ENCODE data around the gene TEKT2. TPM values are rescaled to one million over a fixed set of nuclear protein-coding genes. Genes with fewer than 3 reads are reported as not detected.

TEKT2 gene
- total RNA-seq, 1 donor from 2014 or later, result 9.3 TPM

GRCh38 chr1:36108314-36108713, 24.4 kb downstream of the TEKT2 start:
- intact Hi-C loops (cut with DNase I), result no loop called here
- Histone ChIP-seq H3K4me1 (no peaks in the 10 kb centered on the region), H3K27me3 (ENCODE audit: low read depth) (no peaks in the 10 kb centered on the region), H3K27ac (no peak overlapping the region), H3K4me3 (no peak overlapping the region), H3K36me3 (no peaks in the 10 kb centered on the region), H3K9me3 (no peaks in the 10 kb centered on the region)
- TF ChIP-seq, protein P1, sequence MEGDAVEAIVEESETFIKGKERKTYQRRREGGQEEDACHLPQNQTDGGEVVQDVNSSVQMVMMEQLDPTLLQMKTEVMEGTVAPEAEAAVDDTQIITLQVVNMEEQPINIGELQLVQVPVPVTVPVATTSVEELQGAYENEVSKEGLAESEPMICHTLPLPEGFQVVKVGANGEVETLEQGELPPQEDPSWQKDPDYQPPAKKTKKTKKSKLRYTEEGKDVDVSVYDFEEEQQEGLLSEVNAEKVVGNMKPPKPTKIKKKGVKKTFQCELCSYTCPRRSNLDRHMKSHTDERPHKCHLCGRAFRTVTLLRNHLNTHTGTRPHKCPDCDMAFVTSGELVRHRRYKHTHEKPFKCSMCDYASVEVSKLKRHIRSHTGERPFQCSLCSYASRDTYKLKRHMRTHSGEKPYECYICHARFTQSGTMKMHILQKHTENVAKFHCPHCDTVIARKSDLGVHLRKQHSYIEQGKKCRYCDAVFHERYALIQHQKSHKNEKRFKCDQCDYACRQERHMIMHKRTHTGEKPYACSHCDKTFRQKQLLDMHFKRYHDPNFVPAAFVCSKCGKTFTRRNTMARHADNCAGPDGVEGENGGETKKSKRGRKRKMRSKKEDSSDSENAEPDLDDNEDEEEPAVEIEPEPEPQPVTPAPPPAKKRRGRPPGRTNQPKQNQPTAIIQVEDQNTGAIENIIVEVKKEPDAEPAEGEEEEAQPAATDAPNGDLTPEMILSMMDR (IDR thresholded peaks at IDR 0.05), result no peak
- DNase-seq (no peak), ATAC-seq (no peak)

- Histone ChIP-seq H3K36me3 (no peaks in the 10 kb centered on the region), H3K9me3 (no peaks in the 10 kb centered on the region), H3K4me3 (no peak overlapping the region), H3K27me3 (ENCODE audit: low read depth) (no peaks in the 10 kb centered on the region), H3K27ac (no peak overlapping the region), H3K4me1 (no peaks in the 10 kb centered on the region)
- intact Hi-C loops (cut with DNase I), result no loop called here
- TF ChIP-seq, protein P1 (IDR thresholded peaks at IDR 0.05), result no peak
- DNase-seq (no peak), ATAC-seq (peak; percentile 24)
These were observed 25.3 kb downstream of the TEKT2 start for GRCh38 chr1:36109041-36109679.

DNA sequence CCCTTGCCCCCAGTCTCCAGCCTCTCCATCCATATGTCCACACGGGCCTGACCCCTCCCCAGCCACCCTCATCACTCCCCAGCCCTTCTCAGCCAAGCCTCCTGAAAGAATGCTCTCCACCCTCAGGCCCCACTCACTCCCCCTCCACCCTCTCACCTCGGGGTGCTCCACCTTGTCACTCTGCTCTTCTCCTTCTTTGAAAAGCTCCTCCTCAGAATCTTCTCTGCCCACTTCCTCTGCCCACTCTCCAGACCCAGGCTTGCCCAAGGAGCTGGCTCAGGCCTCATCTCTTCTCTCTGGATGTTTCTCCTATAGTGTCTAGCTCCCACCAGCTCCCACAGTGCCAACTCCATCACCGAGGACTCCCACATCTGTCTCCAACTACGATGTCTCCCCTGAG, 27.3 kb downstream of the TEKT2 start:
- intact Hi-C loops (cut with DNase I), result no loop called here
- no peak for ATAC-seq

DNA sequence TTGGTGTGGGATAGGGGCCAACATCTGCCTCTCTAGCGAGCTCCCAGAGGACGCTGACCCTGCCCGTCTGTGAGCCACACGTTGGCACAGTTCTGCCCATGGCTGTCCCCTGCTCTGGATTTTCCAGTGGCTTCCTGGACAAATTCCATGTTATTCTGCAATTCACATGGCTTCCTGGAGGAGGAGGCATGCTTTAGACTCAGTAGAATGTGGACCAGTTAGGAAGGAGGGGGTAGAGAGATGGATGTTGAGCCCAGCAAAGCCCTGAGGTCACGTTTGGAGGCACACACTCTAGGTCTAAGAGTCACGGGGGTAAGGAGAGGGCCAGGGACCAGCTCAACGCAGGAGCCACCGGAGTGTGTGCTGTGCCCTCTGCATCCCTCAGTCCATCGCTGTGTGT, 28.9 kb downstream of the TEKT2 start:
- ATAC-seq (no peak), DNase-seq (no peak)
- peaks cover 13% of the 10 kb centered on the region for H3K4me1 ChIP-seq
- intact Hi-C loops (cut with DNase I), result no loop called here
- no peak overlapping the region for H3K4me3 ChIP-seq
- TF ChIP-seq, protein P1 (IDR thresholded peaks at IDR 0.05), result no peak
- no peak overlapping the region for H3K27ac ChIP-seq
- H3K9me3 ChIP-seq, result no peaks in the 10 kb centered on the region
- no peaks in the 10 kb centered on the region for H3K27me3 ChIP-seq (ENCODE audit: low read depth)
- no peaks in the 10 kb centered on the region for H3K36me3 ChIP-seq

More for the DNA sequence above, 27.3 kb downstream of the TEKT2 start:
- H3K9me3 ChIP-seq, result no peaks in the 10 kb centered on the region
- TF ChIP-seq, protein P1 (IDR thresholded peaks at IDR 0.05), result no peak
- H3K4me1 ChIP-seq, result peaks cover 10% of the 10 kb centered on the region
- DNase-seq, result no peak
- H3K4me3 ChIP-seq, result no peak overlapping the region
- H3K36me3 ChIP-seq, result no peaks in the 10 kb centered on the region
- no peaks in the 10 kb centered on the region for H3K27me3 ChIP-seq (ENCODE audit: low read depth)
- H3K27ac ChIP-seq, result no peak overlapping the region

DNA sequence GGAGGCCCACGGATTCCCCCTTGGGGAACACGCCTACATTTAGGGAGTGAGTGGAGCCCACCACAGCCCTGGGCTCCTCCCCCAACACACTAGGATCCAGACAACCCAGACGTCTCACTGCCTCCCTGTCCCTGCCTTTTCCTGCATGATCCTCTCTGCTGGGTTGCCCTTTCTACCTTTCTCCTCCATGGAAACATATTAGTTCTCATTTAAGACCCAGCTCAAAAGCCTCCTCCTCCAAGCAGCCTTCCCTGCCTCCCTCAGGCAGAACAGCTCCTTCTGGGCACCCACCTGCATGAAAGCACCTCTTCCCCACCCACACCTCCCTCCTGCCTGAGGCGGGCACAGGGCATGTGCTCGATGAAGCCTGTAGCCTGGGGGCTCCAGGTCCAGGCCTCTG, 30.5 kb downstream of the TEKT2 start:
- intact Hi-C loops (cut with DNase I), result no loop called here
- Histone ChIP-seq H3K4me3 (no peak overlapping the region), H3K36me3 (no peaks in the 10 kb centered on the region), H3K4me1 (peaks cover 17% of the 10 kb centered on the region), H3K27me3 (ENCODE audit: low read depth) (no peaks in the 10 kb centered on the region), H3K27ac (no peak overlapping the region), H3K9me3 (no peaks in the 10 kb centered on the region)
- ATAC-seq, result no peak
- DNase-seq, result no peak
- TF ChIP-seq, protein P1 (IDR thresholded peaks at IDR 0.05), result no peak
